Testis (tissue), 2 donors: ENCODE results near the gene ANO10.

Source experiments
- POLR2A ChIP-seq: fragments of 450-650 bp; IDR thresholded peaks from one replicate; pipeline ENCODE4 v1.6.1; 2017; ENCODE audit warnings: antibody characterized with exemption, mild to moderate bottlenecking, moderate library complexity
- TF ChIP-seq, protein P1 (sequence below), 3 experiments: fragments of 450-650 bp in 2 of 3; fragments of 200-600 bp in 1 of 3; sonication (generic) in 1 of 3; IDR thresholded peaks; one replicate each; pipeline ENCODE4 v1.5.1; 2016 to 2019; ENCODE audit warnings: antibody characterized with exemption in 3 of 3, mild to moderate bottlenecking in 2 of 3, moderate library complexity in 1 of 3

DNA sequence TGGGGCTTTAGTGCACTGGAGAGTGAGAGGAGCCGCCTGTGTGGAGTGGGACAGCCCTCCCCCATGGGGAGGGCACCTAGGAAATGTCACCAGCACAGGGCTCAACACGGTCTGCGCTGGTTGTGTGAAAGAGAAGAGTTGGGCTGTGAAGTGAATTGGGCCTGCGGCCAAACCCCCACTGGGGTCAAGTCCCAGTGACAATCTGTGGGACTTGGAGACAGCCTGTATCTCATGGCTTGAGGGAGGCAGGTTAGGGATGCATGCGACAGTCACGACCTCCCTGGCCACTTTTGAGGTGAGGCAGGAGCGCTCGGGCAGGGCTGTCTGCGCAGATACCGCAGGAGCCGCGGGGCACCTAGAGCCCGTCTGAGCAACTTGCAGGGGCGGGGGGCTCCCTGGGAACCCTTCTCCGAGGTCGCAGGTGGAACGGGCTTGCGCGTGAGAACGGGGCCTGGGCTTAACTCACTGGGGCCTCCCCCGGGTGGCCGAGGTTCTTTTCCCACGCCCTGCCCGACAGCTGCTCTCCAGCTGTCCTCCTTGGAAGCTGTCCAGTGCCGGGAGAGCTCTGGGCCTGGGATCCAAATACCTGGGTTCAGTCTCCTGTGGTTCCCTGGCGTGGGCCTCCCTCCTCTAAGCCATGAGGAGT, 258.1 kb downstream of the ANO10 start:
- TF ChIP-seq, protein P1, sequence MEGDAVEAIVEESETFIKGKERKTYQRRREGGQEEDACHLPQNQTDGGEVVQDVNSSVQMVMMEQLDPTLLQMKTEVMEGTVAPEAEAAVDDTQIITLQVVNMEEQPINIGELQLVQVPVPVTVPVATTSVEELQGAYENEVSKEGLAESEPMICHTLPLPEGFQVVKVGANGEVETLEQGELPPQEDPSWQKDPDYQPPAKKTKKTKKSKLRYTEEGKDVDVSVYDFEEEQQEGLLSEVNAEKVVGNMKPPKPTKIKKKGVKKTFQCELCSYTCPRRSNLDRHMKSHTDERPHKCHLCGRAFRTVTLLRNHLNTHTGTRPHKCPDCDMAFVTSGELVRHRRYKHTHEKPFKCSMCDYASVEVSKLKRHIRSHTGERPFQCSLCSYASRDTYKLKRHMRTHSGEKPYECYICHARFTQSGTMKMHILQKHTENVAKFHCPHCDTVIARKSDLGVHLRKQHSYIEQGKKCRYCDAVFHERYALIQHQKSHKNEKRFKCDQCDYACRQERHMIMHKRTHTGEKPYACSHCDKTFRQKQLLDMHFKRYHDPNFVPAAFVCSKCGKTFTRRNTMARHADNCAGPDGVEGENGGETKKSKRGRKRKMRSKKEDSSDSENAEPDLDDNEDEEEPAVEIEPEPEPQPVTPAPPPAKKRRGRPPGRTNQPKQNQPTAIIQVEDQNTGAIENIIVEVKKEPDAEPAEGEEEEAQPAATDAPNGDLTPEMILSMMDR (IDR thresholded peaks at IDR 0.05) = no peak
- TF ChIP-seq POLR2A = no peak
